Skeletal muscle tissue (tissue), 4 donors: ENCODE measurements around the gene SERPINE3. TPM values are rescaled to one million over a fixed set of nuclear protein-coding genes. Genes with fewer than 3 reads are reported as not detected.

Experiments
- H3K27ac ChIP-seq: one replicate; pipeline ENCODE4 v1.7.0; 2013; ENCODE audit warnings: mild to moderate bottlenecking, low read depth, low read length, inconsistent platforms
- H3K27me3 ChIP-seq, 3 donors: one replicate each; pipeline ENCODE4 v1.7.0; 2013; ENCODE audit warnings: low read length in 3 of 3; ENCODE audit not compliant: control insufficient read depth in 3 of 3, insufficient read depth in 3 of 3
- H3K36me3 ChIP-seq, 3 donors: one replicate each; pipeline ENCODE4 v1.7.0; 2013; ENCODE audit warnings: low read length in 3 of 3; ENCODE audit not compliant: control insufficient read depth in 3 of 3, insufficient read depth in 3 of 3
- H3K4me1 ChIP-seq, 3 donors: one replicate each; pipeline ENCODE4 v1.7.0; 2013; ENCODE audit warnings: low read length in 3 of 3, mild to moderate bottlenecking in 3 of 3; ENCODE audit not compliant: control insufficient read depth in 3 of 3, insufficient read depth in 3 of 3
- H3K4me3 ChIP-seq, 3 donors: one replicate each; pipeline ENCODE4 v1.7.0; 2013; ENCODE audit warnings: low read length in 3 of 3
- H3K9ac ChIP-seq, 3 donors: one replicate each; pipeline ENCODE4 v1.7.0; 2013; ENCODE audit warnings: low read length in 3 of 3, mild to moderate bottlenecking in 3 of 3, moderate library complexity in 2 of 3, low read depth in 1 of 3
- H3K9me3 ChIP-seq, 3 donors: one replicate each; pipeline ENCODE4 v1.7.0; 2013; ENCODE audit warnings: low read length in 3 of 3; ENCODE audit not compliant: control insufficient read depth in 3 of 3
- total RNA-seq: library from RNA; depleted of rRNA; stranded (reverse); fragments of >200 nt; gene quantifications from one replicate; pipeline ENCODE4 v1.2.3, GENCODE V29; 2014
- donor health status: Osteomylitis.

Gene SERPINE3
- total RNA-seq, 1 donor from 2014 or later: not detected

DNA sequence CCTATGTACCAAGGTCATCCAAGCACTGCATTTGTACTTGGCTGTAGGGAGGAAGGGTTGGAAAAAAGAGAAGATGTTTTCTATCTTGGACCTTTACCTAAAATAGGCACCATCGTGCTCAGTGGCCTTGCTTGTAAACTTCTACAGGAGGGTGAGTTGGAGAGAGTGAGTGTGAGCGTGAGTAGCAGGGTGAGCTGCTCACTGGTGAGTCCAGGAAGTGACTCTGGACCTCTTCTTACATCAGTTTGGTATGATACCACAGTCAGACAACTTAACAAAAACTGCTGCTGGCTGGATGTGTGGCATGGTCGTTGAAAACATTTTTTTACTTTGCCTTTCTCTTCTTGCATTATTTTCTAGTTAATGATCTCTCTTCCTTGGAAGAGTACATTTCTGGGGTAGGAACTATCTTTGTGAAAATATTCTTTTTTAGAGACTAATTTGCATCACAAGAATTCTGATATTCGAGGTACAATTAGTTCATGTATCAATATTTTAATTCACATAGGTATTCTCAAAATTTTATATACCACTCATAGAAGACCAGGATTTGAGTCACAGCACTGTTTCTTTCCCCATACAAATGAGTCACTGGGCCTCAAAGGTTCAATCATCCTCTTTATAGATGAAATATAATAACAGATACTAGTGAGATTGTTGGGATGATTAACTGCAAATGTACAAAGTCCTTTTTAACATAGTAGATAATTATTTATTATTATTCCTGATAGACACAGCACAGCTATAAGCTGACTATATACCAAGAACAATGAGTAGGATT, 651 bp downstream of the SERPINE3 start:
- Histone ChIP-seq H3K36me3 (no peaks in the 10 kb centered on the region), H3K9me3 (no peaks in the 10 kb centered on the region), H3K4me1 (no peaks in the 10 kb centered on the region), H3K27ac (no peak overlapping the region), H3K27me3 (no peaks in the 10 kb centered on the region), H3K9ac (no peak overlapping the region), H3K4me3 (no peak overlapping the region)

DNA sequence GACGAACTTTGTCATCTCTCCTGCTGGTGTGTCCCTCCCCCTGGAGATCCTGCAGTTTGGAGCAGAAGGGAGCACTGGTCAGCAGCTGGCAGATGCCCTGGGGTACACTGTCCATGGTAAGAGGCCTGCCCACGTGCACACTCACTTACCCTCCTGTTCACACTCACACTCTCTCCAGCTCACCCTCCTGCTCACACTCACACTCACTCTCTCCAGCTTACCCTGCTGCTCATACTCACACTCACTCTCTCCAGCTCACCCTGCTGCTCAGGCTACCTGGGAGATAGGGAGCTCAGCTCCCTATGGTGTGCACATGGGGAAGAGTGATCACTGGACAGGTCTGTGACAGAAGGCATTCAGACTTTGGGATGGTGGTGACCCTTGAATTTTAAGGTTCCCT, 1.7 kb downstream of the SERPINE3 start:
- no peak overlapping the region for H3K4me3 ChIP-seq
- H3K27me3 ChIP-seq: no peaks in the 10 kb centered on the region
- H3K4me1 ChIP-seq: no peaks in the 10 kb centered on the region
- no peaks in the 10 kb centered on the region for H3K9me3 ChIP-seq
- no peak overlapping the region for H3K9ac ChIP-seq
- no peak overlapping the region for H3K27ac ChIP-seq
- no peaks in the 10 kb centered on the region for H3K36me3 ChIP-seq

DNA sequence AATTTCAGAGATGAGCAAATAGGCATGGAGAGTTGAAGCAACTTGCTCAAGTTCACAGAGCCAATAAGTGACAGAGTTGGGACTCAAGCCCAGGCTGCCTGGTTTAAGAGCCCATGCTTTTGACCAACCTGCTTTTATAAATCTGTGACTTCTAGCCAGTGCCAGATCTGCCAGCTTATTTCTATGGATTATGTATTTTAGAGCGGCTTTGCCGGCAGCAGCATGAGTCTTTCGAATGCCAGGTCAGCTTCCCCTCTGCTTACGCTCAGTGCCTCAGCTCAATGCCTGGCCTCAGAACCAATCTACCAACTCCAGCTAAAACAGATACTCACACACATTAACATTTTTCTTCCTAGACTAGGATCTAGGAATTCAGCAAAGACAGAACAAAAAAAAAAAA, 2.3 kb downstream of the SERPINE3 start:
- no peaks in the 10 kb centered on the region for H3K36me3 ChIP-seq
- H3K4me3 ChIP-seq: no peak overlapping the region
- H3K9ac ChIP-seq: no peak overlapping the region
- no peaks in the 10 kb centered on the region for H3K4me1 ChIP-seq
- H3K27me3 ChIP-seq: no peaks in the 10 kb centered on the region
- H3K9me3 ChIP-seq: no peaks in the 10 kb centered on the region
- no peak overlapping the region for H3K27ac ChIP-seq

DNA sequence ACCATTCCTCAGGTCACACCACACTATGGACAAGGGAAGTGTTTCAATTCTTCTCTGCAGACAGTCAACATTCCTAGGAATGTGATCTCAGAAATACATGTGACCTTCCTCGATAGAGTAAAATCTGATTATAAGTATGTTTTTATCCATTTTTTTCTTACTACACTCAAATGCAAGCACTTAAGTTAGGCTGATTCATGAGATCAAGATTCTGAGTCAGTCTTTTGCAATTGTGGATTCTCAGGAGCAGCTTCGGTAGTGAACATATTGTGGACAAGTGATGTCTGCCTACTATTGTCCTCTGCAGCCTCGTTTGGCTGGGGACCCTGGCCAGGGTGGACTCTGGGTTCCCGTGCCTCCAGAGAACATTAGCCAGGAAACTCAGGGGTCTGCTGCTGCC, 3.2 kb downstream of the SERPINE3 start:
- no peaks in the 10 kb centered on the region for H3K9me3 ChIP-seq
- no peak overlapping the region for H3K27ac ChIP-seq
- no peaks in the 10 kb centered on the region for H3K27me3 ChIP-seq
- H3K4me3 ChIP-seq: no peak overlapping the region
- no peaks in the 10 kb centered on the region for H3K36me3 ChIP-seq
- no peak overlapping the region for H3K9ac ChIP-seq
- H3K4me1 ChIP-seq: no peaks in the 10 kb centered on the region

DNA sequence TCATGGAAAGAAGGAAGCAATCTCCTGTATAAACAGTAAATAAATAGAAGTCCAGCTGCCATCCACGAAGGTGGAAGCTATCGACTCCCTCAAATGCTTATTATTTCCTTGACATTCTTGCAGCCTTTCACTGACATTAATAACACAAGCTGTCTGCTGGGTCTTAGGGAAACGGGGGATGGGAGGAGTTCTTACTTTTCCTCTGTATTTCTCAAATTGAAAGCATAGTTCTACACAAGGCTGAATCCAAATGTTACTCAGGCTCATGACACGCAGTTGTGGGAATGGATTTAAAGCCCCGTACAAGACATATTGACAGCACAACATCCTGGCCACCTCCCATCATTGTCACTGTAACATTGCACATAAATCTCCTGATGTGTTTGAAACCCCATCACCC, 4.0 kb downstream of the SERPINE3 start:
- Histone ChIP-seq H3K36me3 (no peaks in the 10 kb centered on the region), H3K27me3 (no peaks in the 10 kb centered on the region), H3K9me3 (no peaks in the 10 kb centered on the region), H3K4me1 (no peaks in the 10 kb centered on the region), H3K9ac (no peak overlapping the region), H3K27ac (no peak overlapping the region), H3K4me3 (no peak overlapping the region)

DNA sequence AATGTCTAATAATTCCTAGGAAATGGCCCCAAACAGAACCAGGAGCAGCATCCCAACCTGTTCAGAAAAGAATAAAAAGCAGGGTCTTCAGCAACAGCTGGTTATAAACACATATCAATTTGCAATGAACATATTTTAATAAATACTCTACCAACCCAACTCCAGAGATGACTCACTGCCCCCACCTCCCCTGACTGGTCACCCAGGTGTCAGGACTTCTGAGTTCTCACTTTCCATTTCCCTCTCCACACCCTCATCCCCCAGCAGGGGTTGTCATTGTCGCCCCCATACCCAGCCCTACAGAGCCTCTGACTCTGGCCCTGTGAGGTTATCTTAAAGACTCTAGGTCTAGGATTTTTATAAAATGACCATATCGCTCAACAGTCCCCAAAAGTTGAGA, 6.9 kb downstream of the SERPINE3 start:
- no peaks in the 10 kb centered on the region for H3K27me3 ChIP-seq
- H3K27ac ChIP-seq: no peak overlapping the region
- no peaks in the 10 kb centered on the region for H3K36me3 ChIP-seq
- no peak overlapping the region for H3K4me3 ChIP-seq
- H3K9ac ChIP-seq: no peak overlapping the region
- no peaks in the 10 kb centered on the region for H3K4me1 ChIP-seq
- H3K9me3 ChIP-seq: no peaks in the 10 kb centered on the region

DNA sequence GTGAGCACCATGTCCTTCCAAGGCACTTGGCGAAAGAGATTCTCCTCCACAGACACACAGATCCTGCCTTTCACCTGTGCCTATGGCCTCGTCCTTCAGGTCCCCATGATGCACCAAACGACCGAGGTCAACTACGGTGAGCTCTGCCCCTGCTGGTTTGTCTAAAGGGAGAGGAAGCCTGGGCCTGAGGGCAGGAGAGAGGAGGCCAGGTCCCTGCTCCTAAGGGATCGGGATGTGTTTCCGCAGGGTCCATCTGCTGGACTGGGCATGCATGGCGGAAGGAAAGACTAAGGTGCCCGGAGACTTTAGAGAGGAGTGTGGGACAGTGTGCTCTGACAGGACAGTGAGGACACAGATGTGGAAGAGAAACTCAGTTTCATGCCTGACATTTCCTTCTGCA, 7.6 kb downstream of the SERPINE3 start:
- Histone ChIP-seq H3K4me1 (no peaks in the 10 kb centered on the region), H3K27me3 (no peaks in the 10 kb centered on the region), H3K4me3 (no peak overlapping the region), H3K36me3 (no peaks in the 10 kb centered on the region), H3K27ac (no peak overlapping the region), H3K9me3 (no peaks in the 10 kb centered on the region), H3K9ac (no peak overlapping the region)

DNA sequence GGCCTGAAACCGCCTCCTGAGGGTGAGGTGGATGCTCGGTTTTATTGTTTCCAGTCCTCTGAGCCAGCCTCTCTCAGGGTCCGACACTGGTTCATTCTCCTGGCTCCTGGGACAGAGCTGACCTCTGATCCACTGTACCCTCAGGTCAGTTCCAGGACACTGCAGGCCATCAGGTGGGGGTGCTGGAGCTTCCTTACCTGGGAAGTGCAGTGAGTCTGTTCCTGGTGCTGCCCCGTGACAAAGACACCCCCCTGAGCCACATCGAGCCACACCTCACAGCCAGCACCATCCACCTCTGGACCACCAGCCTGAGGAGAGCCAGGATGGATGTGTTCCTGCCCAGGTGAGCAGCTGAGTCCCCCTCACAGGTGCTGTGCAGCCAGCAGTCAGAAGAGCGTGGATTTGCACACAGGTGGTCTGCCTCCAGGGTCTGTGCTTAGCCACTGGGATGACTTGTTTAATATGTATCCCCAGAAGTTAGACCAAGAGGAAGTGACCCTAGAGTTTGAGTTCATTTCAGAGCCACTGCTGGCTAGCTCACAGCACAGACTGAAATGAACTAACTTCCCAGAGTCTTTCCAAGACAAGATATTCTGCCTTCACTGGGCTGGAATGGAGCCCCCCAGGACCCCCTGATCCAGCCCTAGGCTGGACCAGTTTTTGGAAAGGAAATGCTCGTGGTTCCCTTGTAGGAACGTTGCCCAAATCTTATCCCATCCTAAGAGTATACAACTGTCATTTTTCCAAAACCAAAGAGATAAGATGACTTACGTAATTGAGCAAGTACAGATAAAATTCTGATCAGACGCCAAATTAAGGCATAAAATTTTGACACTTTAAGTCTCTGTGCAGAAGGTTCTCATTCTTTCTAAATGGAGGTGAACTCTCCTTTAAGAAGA, 8.8 kb downstream of the SERPINE3 start:
- Histone ChIP-seq H3K4me3 (no peak overlapping the region), H3K9ac (no peak overlapping the region), H3K27ac (no peak overlapping the region), H3K27me3 (no peaks in the 10 kb centered on the region), H3K36me3 (no peaks in the 10 kb centered on the region), H3K4me1 (no peaks in the 10 kb centered on the region), H3K9me3 (no peaks in the 10 kb centered on the region)

DNA sequence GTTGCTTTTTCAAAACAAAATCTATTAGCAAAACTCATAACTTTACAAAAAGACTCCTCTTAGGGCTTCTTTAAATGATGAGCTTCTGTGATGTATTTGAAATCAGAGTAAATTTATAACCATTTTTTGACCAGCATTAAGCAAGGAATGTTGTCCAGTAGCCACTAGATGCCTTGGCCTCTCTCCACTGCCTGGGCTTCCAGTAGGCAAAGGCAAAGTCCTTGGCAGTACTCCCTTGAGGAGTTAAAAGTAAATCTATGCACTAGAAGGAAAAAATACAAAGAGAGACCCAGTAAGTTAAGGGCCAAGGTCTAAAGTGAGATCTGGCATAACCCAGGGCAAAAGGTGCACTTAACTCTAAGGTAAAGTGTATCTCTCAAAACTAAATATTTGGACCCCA, 9.5 kb downstream of the SERPINE3 start:
- Histone ChIP-seq H3K27me3 (no peaks in the 10 kb centered on the region), H3K9ac (no peak overlapping the region), H3K36me3 (no peaks in the 10 kb centered on the region), H3K9me3 (no peaks in the 10 kb centered on the region), H3K27ac (no peak overlapping the region), H3K4me1 (no peaks in the 10 kb centered on the region), H3K4me3 (no peak overlapping the region)

DNA sequence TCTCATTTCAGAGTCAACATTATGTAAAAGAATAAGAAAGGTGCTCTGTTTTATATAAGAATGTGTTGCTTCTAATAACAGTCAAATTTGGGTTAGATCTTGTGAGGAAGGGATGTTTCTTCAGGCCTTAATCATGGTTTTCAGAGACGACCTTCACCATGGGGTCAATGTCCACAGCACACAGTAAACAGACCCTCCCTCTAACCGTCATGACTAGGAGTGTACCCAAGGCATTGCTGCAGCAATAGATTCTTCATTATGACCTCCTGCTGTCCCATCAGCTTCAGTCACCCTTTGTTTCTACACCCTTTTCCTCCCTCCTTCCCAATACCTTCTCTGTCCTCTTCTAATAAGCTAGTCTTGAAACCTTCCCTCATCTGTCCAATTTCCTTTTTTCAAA, 15.7 kb downstream of the SERPINE3 start:
- Histone ChIP-seq H3K27ac (no peak overlapping the region), H3K9me3 (no peaks in the 10 kb centered on the region), H3K4me1 (no peaks in the 10 kb centered on the region), H3K9ac (no peak overlapping the region), H3K27me3 (no peaks in the 10 kb centered on the region), H3K36me3 (no peaks in the 10 kb centered on the region), H3K4me3 (no peak overlapping the region)
